Cardiac muscle cell (in vitro differentiated cells and primary cell): ENCODE results near the gene HCN3. TPM values are rescaled to one million over a fixed set of nuclear protein-coding genes. Genes with fewer than 3 reads are reported as not detected.

Experiments
- DNase-seq, 2 donors: peaks; one replicate each; pipeline versions ENCODE4 v3.0.0 to v3.0.0-alpha.2; 2010 to 2017; ENCODE audit warnings: low read depth in 1 of 2, low spot score in 1 of 2
- H3K27ac ChIP-seq: fragments of 200-600 bp; sonication (generic); 2 replicates; pipeline ENCODE4 v1.5.1; 2016
- H3K27me3 ChIP-seq: fragments of 200-600 bp; sonication (generic); 2 replicates; pipeline ENCODE4 v1.6.0; 2016; ENCODE audit warnings: control low read depth
- H3K36me3 ChIP-seq: fragments of 200-600 bp; sonication (generic); 2 replicates; pipeline ENCODE4 v1.5.1; 2016; ENCODE audit warnings: control low read depth
- H3K4me1 ChIP-seq: fragments of 200-600 bp; sonication (generic); 2 replicates; pipeline ENCODE4 v1.8.1; 2017; ENCODE audit warnings: low read depth, mild to moderate bottlenecking, mixed run types
- H3K4me3 ChIP-seq: fragments of 200-600 bp; sonication (generic); 2 replicates; pipeline ENCODE4 v1.5.1; 2016; ENCODE audit warnings: mild to moderate bottlenecking
- H3K9me3 ChIP-seq: fragments of 200-600 bp; sonication (generic); 2 replicates; pipeline ENCODE4 v1.5.1; 2017; ENCODE audit warnings: low read depth, mild to moderate bottlenecking, control low read depth
- CTCF ChIP-seq: IDR thresholded peaks from 2 replicates; pipeline ENCODE4 v1.5.1; 2012; ENCODE audit warnings: low read depth, mild to moderate bottlenecking, low read length
- polyA plus RNA-seq: library from polyadenylated mRNA; unstranded; fragments of >200 nt; fragmentation: Nextera tagmentation; extraction: Ambion mirVana; gene quantifications from 2 replicates; pipeline ENCODE4 v1.2.1, GENCODE V29; 2016
- total RNA-seq: library from RNA; depleted of rRNA; stranded (reverse); fragments of >200 nt; gene quantifications from 2 replicates; pipeline ENCODE4 v1.2.3, GENCODE V29; 2016

The HCN3 gene
- total and polyA plus RNA-seq, 2 experiments from 2014 or later, result 1.7 to 12.9 TPM

DNA sequence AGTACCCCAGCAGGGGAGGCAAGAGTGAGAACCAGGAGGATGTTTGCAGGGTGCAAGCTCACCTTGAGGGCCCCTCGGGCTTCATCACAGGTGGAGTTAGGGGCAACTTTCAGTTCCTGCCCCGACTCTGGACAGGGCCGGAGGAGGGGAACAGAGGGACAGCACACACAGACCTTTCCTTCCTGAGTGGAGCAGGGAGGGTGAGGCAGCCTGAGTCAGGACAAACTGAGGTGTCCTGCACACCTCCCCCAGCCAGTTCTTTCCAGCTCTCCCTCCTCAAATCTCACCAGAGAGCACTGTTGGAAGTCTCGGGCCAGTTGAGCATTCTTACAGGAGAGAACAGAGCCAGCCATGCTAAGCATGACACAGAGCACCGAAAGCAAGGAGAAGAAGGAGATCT lies 23.5 kb upstream of the HCN3 start:
- DNase-seq, result no peak
- H3K4me3 ChIP-seq, result peak overlapping the region; percentile 70

GRCh38 chr1:155254228-155254713 lies 23.0 kb upstream of the HCN3 start:
- H3K4me3 ChIP-seq, result peak overlapping the region; percentile 70
- H3K36me3 ChIP-seq, result peaks cover 5% of the 10 kb centered on the region
- H3K27ac ChIP-seq, result no peak overlapping the region
- H3K9me3 ChIP-seq, result no peaks in the 10 kb centered on the region
- peaks cover 30% of the 10 kb centered on the region for H3K4me1 ChIP-seq
- no peaks in the 10 kb centered on the region for H3K27me3 ChIP-seq
- DNase-seq, result no peak
- TF ChIP-seq CTCF, result no peak

More for the DNA sequence above, 23.5 kb upstream of the HCN3 start:
- TF ChIP-seq CTCF, result no peak
- H3K27me3 ChIP-seq, result no peaks in the 10 kb centered on the region
- no peaks in the 10 kb centered on the region for H3K9me3 ChIP-seq
- H3K36me3 ChIP-seq, result peaks cover 9% of the 10 kb centered on the region
- H3K27ac ChIP-seq, result peak overlapping the region; percentile 54
- peaks cover 30% of the 10 kb centered on the region for H3K4me1 ChIP-seq

DNA sequence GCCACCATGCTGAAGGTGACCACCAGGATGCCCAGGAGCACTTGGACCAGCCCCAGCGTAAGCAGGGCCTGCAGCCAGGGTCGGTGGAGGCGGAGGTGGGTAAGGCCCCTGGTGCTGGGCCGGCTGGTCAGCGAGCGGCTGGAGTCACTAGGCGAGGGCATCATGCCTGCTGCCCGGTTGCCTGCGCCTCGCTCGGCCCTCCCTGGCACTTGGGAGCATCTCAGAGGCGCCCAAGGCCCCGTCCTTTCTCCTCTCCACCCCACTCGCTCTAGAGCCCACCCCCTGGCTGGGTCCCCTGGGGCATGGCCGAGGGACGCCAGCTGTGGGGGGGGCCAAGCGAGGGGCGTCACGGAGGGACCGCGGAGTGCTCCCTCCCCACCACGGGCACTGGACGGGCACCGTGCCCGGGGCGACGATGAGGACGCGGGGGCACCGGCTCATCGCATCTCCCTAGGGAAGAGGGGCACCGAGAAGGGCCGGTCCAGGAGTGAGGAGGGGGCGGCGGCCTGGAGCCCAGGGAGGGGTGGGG lies 22.5 kb upstream of the HCN3 start:
- peaks cover 30% of the 10 kb centered on the region for H3K4me1 ChIP-seq
- H3K9me3 ChIP-seq, result no peaks in the 10 kb centered on the region
- DNase-seq, result no peak
- peak overlapping the region; percentile 70 for H3K4me3 ChIP-seq
- H3K36me3 ChIP-seq, result peaks cover 4% of the 10 kb centered on the region
- peak overlapping the region; percentile 69 for H3K27ac ChIP-seq
- TF ChIP-seq CTCF, result no peak
- no peaks in the 10 kb centered on the region for H3K27me3 ChIP-seq

DNA sequence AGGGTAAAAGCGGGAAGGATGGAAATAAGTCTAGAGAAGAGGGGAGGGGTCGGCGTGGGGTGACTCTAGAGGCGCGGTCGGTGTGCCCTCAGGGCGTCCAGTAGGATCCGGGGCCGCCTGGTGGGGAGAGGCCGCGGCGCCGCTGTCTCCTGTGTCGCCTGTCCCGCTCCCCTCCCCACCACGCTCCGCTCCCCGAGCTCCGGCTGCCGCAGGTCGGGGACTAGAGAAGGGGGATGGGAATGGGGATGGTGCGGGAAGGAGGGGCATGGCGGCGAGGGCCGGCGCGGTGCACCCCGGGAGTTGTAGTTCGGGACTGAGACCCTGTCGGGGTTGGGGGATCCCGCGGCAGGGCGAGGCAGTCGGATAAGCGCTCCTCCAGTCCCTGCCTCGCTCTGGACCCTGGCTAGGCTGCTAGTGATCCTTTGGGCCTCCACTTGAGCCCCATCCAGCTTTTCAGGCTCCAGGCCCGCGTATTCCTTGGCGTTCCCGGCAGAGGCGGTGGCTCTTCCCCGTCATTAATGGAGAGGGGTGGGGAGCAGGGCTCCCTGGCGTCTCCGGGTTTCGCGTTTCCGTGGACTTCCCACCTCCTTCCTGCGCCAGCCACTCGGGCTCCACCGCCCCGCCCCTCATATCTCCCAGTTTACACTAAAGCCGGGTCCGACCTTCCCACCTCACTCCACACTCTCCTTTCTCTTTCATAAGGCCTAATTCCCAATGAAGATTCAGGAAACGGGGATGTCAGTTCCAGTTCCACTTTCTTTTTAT lies 21.8 kb upstream of the HCN3 start, which contains the start of gene ENTREP3:
Gene ENTREP3 (minus strand): TSS at position 241 of the 765 bp plus-strand sequence. CDS start 606 bp downstream, outside the sequence.
- Histone ChIP-seq H3K4me1 (peaks cover 30% of the 10 kb centered on the region), H3K27me3 (no peaks in the 10 kb centered on the region), H3K4me3 (peak within 1 kb of the TSS; percentile 70), H3K9me3 (no peaks in the 10 kb centered on the region), H3K27ac (peak within 1 kb of the TSS; percentile 69), H3K36me3 (peaks cover 4% of the 10 kb centered on the region)
- DNase-seq, result peak; percentile 89 to 93
- no peak for TF ChIP-seq CTCF

DNA sequence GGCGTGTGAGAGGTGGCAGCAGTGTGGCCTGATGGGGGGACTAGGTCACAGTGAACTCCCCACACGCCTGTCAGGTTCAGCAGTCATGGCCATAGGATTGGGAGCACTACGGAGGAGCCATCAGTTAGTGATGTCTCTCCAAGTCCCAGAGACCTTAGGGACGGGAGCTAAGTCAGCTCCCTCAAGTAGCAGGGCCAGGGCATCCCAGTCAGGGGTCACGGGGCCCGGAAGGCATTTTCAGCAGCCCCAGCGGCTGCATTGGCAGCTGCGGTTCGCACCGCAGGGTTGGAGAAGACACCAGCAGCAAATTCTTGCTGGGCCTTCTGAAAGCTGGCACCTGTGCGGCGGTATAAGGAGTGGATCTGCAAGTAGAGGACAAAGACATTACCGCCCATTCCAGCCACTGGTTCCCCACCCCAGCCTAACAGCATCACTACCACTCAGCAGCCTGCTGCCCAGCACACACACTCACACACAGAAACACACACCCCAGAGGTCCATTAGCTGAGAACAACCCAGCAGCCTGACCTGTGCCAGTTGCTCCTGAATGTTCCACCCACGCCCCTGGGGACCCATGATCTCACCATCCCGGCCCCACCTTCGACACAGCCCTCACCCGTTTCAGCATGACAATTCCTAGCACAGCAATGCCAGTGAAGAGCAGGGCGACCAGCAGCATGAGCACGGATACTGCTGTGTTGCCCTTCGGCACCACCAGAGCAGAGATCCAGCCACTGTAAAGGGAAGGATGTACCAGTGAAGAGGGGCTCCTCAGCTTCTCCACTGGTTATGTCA lies 21.0 kb upstream of the HCN3 start:
- TF ChIP-seq CTCF, result no peak

More for the DNA sequence above, 21.0 kb upstream of the HCN3 start:
- Histone ChIP-seq H3K36me3 (peaks cover 4% of the 10 kb centered on the region), H3K27me3 (no peaks in the 10 kb centered on the region), H3K4me3 (no peak overlapping the region), H3K4me1 (peaks cover 32% of the 10 kb centered on the region), H3K9me3 (no peaks in the 10 kb centered on the region), H3K27ac (peak overlapping the region; percentile 69)
- DNase-seq, result no peak
